ENCODE results near the gene WDR6. TPM values are rescaled to one million over a fixed set of nuclear protein-coding genes. Genes with fewer than 3 reads are reported as not detected.

Gene WDR6
- total RNA-seq, 1 donor from 2014 or later: 409 TPM

- TF ChIP-seq CTCF (IDR thresholded peaks at IDR 0.05; ENCODE audit: unreplicated experiment): peak; percentile 67
- Mint-ChIP-seq H3K27ac (no peak overlapping the region), H3K4me1 (peaks cover 14% of the 10 kb centered on the region), H3K4me3 (no peak overlapping the region), H3K9me3 (no peaks in the 10 kb centered on the region), H3K36me3 (peaks cover 11% of the 10 kb centered on the region), H3K27me3 (ENCODE audit: low read depth) (no peaks in the 10 kb centered on the region)
- DNase-seq (ENCODE audit: low spot score in 2 of 2, unreplicated experiment in 2 of 2): no peak
Observed at GRCh38 chr3:49013738-49014660, 6.8 kb downstream of the WDR6 start.

DNA sequence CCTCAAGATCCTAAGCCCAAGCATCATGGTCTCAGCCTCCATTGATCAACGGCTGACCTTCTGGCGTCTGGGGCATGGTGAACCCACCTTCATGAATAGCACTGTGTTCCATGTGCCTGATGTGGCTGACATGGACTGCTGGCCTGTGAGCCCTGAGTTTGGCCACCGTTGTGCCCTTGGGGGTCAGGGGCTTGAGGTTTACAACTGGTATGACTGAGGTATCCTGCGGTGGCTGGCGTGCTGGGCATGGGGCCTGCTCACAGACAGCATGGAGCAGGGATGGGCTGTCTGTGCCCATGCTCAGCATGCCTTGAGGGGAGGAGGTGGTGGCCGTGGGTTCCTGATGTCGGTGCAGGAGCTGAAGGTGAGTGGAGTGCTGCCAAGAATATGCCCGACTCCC, 7.9 kb downstream of the WDR6 start:
- peaks cover 11% of the 10 kb centered on the region for H3K36me3 Mint-ChIP-seq
- no peak for DNase-seq (ENCODE audit: low spot score in 2 of 2, unreplicated experiment in 2 of 2)

DNA sequence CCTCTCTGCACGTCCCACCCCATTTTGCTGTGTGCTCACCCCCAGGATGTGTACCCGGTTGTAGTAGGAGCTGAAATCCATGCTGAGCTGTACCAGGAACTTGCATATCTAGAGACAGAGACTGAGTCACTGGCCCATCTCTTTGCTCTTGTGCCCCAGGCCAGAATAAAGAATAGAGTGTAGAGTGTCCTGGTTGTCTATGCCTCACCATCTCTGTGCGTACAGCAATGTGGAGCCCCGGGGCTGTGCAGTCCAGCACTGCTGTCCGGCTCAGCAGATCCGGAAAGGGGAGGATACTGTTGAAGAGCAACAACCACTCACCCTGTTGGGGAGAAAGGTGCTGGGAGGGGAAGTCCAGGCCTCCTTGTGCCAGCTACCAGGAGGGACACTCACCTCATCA, 8.6 kb downstream of the WDR6 start:
- Mint-ChIP-seq H3K4me3 (peak overlapping the region; percentile 94), H3K36me3 (peaks cover 11% of the 10 kb centered on the region), H3K27me3 (ENCODE audit: low read depth) (no peaks in the 10 kb centered on the region), H3K4me1 (peaks cover 22% of the 10 kb centered on the region), H3K9me3 (no peaks in the 10 kb centered on the region), H3K27ac (peak overlapping the region; percentile 39)
- no peak for TF ChIP-seq CTCF (IDR thresholded peaks at IDR 0.05; ENCODE audit: unreplicated experiment)
- DNase-seq (ENCODE audit: low spot score in 2 of 2, unreplicated experiment in 2 of 2): no peak

More for the DNA sequence above, 7.9 kb downstream of the WDR6 start:
- Mint-ChIP-seq H3K27ac (no peak overlapping the region), H3K4me1 (peaks cover 16% of the 10 kb centered on the region), H3K27me3 (ENCODE audit: low read depth) (no peaks in the 10 kb centered on the region), H3K9me3 (no peaks in the 10 kb centered on the region), H3K4me3 (no peak overlapping the region)
- no peak for TF ChIP-seq CTCF (IDR thresholded peaks at IDR 0.05; ENCODE audit: unreplicated experiment)

- H3K9me3 Mint-ChIP-seq: no peaks in the 10 kb centered on the region
- peak overlapping the region; percentile 94 for H3K4me3 Mint-ChIP-seq
- no peak for TF ChIP-seq CTCF (IDR thresholded peaks at IDR 0.05; ENCODE audit: unreplicated experiment)
- no peak overlapping the region for H3K27ac Mint-ChIP-seq
- no peak for DNase-seq (ENCODE audit: low spot score in 2 of 2, unreplicated experiment in 2 of 2)
- H3K4me1 Mint-ChIP-seq: peaks cover 24% of the 10 kb centered on the region
- peaks cover 11% of the 10 kb centered on the region for H3K36me3 Mint-ChIP-seq
- no peaks in the 10 kb centered on the region for H3K27me3 Mint-ChIP-seq (ENCODE audit: low read depth)
Observed at GRCh38 chr3:49016414-49017228, 9.4 kb downstream of the WDR6 start.

GRCh38 chr3:49017229-49017970, 10.2 kb downstream of the WDR6 start:
- H3K9me3 Mint-ChIP-seq: no peaks in the 10 kb centered on the region
- no peaks in the 10 kb centered on the region for H3K27me3 Mint-ChIP-seq (ENCODE audit: low read depth)
- peak overlapping the region; percentile 75 for H3K27ac Mint-ChIP-seq
- no peak for DNase-seq (ENCODE audit: low spot score in 2 of 2, unreplicated experiment in 2 of 2)
- TF ChIP-seq CTCF (IDR thresholded peaks at IDR 0.05; ENCODE audit: unreplicated experiment): no peak
- H3K4me1 Mint-ChIP-seq: peaks cover 26% of the 10 kb centered on the region
- peak overlapping the region; percentile 94 for H3K4me3 Mint-ChIP-seq
- peaks cover 11% of the 10 kb centered on the region for H3K36me3 Mint-ChIP-seq
